Fibroblast of gingiva (primary cell): ENCODE results near the gene LANCL2.
"Not testable (repeated sequence)": the region's sequence is repeated elsewhere in the genome, so short reads cannot be mapped to it uniquely, and the experiment has no call there.

ENCODE experiments used
- DNase-seq: peaks from one replicate; pipeline ENCODE4 v3.0.0-alpha.2; 2011; ENCODE audit warnings: low read depth

Gene LANCL2, protein sequence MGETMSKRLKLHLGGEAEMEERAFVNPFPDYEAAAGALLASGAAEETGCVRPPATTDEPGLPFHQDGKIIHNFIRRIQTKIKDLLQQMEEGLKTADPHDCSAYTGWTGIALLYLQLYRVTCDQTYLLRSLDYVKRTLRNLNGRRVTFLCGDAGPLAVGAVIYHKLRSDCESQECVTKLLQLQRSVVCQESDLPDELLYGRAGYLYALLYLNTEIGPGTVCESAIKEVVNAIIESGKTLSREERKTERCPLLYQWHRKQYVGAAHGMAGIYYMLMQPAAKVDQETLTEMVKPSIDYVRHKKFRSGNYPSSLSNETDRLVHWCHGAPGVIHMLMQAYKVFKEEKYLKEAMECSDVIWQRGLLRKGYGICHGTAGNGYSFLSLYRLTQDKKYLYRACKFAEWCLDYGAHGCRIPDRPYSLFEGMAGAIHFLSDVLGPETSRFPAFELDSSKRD

DNA sequence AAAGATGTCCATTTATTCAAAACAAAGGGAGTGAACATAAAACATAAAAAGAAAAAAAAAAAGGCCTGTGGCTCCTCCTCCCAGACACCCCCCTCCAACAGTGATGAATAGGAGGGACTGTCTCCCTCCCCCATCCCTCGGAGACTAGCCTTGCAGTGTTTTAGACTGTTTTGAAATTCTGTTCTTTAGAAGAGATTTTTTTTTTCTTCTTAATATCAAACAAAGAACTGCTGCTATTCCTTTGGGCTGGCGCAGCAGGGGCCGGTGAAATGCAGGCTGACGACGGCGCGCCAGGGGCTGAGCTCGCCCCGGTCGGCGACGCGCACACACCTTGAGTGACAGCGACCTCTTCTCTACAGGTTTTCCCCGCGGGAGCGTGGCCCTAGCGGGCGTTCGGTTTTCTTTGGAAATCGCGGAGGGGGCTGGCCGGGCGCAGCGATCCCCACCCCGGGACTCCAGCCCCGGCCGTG is at the start of gene LANCL2:
Gene LANCL2, plus strand, starts transcription at position 133 of the 470 bp plus-strand sequence. CDS start 689 bp downstream, outside the sequence.
- DNase-seq: peak; percentile 24

DNA sequence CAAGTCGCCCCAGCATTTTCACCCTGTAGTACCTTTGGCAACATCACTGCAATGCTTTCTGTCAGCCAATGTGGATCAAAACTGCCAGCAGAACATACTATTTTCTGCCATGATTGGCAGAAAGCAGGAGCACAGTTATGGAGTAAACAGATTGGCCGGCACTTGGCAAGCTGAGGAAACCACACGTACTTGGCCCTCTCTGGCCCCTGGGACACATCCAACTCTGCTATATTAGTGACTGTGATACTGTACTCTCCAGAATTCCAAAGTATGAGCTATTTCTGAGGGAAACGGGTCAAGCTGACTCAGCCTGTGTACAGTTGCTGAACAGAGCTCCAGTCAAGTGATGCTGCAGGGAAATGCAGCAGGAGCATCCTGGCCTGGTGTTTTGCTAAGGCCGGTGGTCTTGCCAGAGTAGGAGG is 39.8 kb upstream of the LANCL2 start:
- peak; percentile 93 for DNase-seq

DNA sequence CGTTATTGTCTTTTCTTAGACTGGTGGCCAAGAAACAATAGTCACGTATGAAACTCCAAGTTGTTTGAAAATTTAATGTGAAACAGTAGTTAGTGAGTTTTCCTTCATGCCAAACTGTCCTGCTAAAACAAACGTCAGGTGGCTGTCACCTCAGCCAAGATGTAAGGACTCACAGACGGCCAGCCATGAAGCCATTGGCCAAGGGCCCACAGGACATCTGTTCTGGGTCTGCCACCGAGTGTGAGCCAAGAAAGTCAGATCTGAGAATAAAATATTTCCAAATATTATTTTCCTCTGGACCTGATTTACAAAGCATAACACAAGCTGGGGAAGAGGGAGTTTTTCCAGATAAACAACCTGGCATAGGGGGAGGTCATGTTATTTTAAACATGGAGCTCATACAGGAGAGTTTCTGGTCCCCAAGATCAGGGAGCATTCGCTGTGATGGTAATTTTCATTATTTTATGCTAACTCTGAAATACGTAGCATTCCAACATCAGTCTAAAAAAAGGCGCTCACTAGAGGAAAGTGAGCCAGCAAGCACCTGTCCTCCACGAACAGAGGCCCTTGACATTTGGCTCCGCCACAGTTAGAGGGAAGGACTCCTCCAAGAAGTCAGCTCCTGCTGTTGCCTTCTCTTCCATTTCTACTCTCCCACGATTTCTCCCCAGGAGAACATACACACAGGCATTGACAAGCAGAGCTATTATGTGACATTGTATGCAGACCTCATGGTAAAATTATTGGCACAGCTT is 38.9 kb upstream of the LANCL2 start:
- DNase-seq: peak; percentile 15

DNA sequence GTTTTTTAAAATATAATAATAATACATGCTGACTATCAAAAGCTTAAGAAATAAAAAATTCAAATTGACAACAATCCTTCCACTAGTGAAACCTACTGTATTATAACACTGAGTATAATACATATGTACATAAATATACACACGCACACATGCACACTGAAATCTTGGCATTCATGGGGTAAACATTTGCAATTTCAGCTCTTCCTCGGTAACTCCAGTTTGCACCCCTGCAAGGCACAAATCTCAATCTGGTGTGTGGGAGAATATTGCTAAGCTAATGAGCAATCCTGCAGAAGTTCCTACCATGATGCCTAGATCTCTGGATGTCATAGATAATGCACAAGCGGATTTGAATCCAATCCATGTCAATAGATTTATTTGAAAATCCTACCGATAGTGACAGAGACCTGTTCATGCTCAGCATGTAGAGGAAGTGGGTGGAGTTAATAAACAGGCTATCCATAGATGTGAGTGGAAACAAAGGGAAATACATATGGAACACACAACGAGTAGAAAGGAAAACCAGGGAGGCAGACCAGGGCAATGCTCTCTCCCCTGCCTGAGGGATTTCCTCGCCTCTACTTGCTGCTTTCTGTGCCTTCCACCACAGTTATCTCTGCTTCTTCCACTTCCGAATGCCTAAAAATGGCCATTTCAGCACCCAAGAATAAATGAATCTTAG is 38.1 kb upstream of the LANCL2 start:
- DNase-seq: no peak

DNA sequence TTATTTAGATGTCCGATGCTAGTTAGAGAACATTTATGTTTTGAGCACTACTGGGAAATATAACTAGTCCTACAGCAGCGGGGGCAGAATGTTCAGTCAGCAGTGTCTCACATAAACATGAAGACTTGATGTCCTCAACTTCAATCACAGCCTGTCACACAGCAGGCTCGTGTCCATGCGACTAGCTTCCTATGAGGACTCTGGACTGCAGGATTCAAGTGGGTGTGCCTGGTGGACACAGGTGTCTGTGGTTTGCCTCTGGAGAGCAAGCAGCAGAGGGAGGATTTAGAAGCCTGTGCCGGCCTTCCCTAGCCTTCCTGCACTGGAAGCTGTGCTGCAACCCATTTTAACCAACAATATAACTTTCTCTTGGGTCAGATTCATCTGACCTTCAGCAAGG is 30.0 kb upstream of the LANCL2 start:
- DNase-seq: no peak

DNA sequence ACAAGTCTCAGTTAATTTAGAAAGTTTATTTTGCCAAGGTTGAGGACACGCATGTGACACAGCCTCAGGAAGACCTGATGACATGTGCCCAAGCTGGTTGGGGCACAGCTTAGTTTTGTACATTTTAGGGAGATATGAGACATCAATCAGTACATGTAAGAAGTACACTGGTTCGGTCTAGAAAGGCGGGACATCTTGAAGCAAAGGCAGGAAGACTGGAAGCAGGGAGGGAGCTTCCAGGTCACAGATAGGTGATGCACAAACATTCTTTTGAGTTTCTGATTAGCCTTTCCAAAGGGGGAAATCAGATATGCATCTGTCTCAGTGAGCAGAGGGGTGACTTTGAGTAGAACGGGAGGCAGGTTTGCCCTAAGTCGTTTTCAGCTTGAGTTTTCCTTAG is 29.4 kb upstream of the LANCL2 start:
- DNase-seq: no peak

DNA sequence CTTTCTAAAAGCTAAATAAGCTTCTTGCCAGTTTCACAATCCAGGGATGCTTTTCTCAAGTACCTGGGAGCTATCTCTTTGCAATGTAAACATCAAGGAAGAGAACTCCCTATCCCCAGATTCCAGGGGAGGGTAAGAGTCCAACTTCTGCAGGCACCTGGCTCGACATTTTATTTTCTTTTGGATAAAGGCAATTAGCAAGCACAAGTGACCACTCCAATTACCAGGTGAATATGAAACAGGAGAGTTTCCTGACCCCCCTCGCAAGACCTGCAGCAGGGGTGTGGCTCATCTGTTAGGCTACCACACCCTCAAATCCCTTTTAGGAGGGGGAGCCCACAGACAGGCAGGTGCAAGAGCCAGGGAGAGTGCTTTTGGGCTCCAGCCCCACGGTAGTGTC is 28.6 kb upstream of the LANCL2 start:
- no peak for DNase-seq

DNA sequence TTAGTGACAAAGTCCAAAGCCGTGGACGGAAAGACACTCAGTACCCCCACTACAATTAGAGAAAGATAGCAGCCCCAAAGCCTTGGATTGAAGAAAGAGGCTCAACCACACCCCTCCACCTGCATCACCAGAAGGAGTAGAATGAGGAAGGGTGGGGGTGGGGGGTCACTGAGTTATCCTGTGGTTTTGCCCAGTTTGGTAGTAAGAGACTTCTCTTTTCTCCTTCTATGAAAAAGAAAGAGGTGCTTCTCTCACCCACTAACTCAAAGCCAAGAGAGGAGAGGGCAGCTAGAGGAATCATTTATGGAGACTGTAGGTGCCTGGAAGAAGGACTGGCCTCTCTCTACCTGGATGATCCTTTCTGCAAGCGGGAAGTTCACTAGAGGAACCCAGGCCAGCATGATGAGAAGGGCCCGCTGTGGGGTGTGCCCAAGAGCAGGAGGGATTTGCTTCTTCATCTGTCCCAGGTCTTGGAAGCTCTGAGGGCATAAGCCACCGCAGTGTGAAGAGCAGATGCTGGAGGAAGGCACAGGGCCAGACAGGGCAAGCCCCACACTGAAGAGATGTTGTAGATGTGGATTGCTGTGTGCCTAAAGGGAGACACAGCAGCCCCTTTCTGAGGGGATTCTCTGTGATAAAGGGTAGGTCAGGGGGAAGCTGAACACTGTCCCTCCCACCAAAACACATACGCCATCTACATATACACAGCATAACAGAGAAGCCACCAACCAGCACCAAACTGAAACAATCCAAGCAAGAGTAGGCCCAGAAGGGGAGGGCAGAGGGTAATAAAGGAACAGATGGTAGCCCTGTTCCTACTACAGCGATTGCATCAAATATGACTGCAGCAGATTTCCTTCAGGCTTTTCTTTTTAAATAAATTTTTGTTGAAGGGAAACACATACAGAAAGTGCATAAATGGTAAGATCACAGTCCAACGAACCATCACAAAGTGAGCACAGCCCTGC is 25.8 kb upstream of the LANCL2 start:
- DNase-seq: no peak

DNA sequence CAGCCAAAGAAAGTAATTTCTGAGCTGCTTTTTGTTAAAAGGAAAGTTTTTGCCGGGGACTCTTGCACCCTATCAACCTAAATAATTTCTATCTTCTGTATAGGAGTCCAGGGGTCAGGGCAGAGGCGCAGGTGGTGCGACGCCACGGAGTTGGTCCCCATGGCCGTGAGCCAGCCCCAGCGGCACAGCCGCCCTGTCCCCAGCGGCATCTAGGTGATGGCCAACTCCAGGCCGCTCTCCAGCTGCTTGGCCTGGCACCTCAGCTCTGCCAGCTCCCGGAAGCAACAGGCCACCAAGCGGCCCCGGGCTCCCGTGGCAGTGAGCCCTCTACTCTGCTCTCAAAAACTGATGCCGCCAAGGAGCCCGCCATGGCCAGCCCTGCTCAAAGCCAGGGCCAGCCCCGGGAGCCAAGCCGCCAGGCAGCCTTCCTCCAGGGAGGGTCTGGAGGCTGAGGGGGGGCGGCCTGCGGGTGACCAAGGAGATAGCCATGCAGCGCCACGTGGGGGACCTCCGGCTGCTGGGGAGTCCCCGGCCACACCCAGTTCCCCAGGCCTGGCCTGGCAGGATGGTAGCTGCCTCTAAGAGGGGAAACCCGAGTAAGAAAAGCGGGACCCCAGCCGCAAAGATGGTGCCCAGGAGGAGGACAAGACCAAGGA is 22.8 kb upstream of the LANCL2 start:
- DNase-seq: no peak

DNA sequence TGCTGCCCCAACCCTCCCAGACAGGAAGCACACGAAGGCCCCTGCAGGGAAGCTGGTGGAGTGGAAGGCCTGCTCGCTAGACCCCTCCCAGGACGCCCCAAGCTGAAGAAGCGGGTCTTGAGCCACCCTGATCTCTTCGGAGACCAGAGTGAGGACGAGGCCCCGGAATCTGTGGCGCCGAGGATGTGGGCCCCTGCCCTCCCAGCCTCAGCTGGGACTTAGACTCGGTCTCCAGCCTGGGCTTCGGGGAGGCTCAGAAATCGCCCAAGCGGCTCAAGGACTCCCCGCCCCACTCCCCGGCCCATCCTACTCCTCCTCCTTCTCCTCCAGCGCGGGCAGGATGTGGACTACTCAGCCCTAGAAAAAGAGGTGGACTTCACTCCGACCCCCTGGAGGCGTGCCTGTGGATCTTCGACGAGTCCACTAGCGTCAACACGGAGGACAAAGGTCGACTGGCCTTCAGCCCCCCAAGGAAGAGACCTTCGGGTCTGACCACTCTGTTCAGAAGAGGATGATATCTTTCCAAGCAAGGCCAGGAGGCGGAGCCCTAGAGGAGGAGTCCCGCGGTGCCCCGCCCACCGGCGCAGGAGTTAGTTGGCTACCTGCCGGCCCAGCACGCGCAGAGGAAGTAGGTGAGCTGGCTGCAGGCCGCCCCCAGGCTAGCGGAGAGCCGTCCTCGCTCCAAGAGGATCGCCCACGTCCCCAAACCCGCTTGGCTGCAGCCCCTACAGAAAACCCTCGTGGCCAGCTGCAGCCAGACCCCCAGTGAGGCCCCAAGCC is 21.9 kb upstream of the LANCL2 start:
- DNase-seq: no peak

DNA sequence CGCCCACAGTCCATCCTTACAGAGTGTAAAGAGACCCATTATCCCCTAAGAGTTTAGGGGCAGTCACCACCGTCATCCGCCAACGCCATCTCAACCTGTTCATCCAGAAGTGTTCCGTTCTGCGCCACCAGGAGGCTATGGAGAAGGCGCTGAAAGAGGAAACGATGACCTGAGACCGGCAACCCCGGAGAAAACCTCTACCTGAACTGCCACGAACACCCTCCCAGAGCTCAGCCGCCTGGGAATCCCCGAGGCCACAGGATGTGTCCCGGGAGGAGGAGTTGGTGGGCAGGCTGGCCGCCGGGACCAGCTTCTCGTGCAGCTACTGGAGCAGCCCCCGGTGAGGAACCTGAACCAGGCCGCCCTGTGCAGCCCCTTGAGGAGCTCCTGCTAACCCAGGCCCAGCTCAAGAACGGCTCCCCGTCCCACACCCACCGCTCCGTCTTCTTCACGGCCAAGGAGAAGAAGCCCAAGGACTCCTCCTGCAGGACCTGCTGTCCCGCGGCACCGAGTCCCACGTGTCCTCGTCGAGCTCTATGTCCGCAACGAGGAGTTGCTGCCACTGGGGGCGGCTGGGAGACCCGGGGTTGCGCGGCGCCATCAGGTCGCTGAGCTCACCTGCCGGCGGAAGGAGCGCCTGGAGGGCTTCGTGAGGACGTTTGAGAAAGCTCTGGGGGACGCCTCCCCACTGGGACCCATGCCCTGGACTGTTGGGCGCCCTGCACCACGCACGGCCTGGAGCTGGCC is 21.1 kb upstream of the LANCL2 start:
- DNase-seq: no peak

DNA sequence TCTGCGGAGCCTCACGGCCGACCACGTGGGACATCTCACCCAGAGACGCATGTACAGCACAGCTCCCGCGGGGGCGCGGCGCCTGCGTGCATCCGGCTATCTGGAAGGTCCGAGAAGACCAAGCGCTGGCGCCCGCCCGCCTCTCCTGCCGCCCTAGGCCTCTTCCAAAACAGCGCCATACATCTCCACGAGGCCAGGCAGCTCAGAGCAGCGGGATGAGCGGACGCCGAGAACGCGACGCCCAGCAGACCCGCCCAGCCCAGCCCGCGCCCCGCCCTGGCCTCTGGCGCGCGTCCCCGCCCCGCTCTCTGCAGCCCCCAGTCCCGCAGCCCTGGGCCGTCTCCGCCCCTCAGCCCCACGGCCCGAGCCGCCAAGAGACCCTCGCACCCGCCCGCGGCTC is 20.3 kb upstream of the LANCL2 start:
- DNase-seq: no peak

DNA sequence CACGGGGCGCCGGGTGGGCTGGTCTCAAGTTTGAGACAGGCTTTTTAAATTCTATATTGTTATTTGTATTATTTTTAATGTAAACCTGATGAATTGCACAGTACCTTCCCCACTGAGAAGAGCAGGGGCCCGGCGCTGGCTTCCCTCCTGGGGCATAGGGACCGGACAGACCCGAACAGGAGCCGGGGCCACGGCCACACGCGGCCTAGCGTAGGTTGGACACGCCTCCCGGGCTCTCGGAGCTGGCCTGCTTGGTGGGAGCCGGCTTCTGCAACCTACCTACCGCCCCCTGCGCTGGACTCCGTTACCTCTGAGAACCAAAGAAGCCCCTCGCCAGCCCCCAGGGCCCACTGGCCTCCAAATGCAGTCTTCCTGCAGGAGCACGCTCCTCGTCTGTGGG is 19.8 kb upstream of the LANCL2 start:
- no peak for DNase-seq

DNA sequence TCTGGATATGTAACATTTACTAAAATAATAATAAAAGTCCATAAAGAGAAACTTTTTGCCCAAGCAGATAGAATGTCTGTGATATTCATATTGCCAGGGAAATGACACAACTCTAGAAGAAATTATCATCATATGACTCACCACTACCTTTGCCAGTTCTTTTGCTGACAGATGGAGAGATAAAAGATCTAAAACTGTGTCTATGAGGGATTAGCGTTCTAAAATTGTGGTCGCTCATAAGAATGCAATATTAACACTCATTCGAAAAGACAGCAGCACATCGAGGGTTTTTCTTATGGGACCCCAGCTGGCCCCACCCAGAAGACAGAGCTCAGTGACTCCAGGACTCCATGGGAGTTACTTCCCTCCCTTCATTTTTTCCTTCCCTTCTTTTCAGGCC is 16.6 kb upstream of the LANCL2 start:
- no peak for DNase-seq

DNA sequence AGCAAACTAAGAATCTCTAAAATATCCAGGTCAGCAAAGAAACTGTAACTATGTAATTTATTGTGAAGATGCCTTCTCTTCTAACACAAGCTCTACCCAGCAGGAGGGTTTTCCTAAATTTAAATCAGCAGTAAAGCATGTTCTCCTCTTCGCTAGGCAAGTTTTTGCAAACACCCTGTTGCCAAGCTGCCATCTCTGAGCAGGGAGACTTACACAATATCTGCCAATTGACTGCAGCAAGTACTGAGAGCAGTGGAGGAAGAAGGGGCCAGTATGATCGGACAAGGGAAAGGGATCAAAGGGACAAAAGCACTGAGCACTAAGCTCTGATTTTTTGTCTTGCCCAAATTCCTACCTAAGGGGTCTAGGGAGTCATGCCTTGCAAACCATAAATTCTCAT is 16.0 kb upstream of the LANCL2 start:
- DNase-seq: peak; percentile 26

DNA sequence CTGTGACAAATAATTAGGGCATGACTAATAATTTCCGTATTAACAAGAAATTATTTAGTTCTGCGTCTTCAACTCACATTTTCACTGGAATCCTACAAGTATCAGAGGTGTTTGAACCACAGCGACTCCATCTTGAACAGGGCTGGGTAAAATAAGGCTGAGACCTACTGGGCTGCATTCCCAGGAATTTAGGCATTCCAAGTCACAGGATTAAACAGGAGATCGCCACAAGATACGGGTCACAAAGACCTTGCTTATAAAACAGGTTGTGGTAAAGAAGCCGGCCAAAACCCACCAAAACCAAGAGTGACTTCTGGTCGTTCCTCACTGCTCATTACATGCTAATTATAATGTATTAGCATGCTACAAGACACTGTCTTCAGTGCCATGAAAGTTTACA is 14.9 kb upstream of the LANCL2 start:
- no peak for DNase-seq

DNA sequence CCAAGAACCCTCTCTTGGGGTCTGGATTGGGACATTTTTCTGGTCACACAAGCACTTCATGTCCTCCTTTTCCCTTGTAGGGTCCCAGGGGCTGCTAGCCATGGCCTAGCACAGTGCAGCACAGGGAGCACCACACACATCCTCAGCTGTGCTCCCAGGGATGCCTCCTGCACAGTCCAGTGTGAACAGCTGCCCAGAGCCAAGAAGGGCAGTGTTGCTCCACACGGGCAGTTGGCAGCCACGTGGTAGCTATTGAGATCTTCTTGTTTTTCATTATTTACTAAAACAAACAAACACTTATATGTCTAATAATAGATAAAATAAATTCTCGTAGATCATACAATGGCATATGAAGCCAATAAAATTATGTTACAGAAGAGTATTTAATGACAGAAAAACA is 13.9 kb upstream of the LANCL2 start:
- DNase-seq: no peak

DNA sequence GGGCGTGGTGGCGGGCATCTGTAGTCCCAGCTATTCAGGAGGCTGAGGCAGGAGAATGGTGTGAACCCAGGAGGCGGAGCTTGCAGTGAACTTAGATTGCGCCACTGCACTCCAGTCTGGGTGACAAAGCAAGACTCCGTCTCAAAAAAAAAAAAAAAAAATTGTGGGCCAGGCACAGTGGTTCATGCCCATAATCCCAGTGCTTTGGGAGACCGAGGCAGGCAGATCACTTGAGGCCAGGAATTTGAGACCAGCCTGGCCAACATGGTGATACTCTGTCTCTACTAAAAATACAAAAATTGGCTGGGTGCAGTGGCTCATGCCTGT is 12.2 kb upstream of the LANCL2 start:
- not testable (repeated sequence) for DNase-seq

DNA sequence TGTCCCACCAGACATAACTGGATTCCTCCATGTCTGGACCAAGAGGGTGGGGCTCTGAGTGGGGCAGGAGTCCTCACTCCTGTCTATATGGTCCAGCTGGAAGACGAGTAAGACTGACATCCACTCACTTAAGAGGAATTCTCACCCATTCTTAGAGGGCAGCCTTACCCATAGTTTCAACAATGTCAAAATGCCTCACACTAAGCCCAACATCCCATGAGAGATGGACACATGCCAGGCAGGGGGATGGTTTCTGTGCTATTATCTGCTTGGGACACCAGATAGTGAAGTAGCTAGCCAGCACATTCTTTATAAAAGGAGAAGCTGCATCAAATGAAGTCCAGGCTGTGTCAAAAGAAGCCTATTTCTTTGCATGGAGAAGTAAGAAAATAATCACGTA is 4.7 kb upstream of the LANCL2 start:
- no peak for DNase-seq

DNA sequence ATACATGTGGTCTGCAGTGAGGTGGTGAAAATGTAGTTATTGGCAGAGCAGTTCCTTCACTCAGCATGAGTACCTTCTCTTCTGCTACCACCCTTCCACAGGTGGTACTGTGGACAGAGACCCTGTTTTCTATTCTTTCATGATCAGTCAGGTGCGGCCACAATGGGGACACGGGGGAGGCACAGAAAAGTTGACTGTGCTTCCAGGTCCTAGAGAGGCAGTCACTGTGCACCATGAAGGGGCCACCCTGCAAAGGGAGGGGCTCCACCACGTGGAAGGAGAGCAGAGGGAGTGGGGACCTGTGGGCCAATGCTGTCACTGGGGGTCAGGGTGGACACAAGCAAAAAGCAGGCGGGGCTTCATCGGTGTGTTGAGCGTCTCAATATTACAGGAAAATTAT is 3.6 kb upstream of the LANCL2 start:
- DNase-seq: no peak
